WERI-Rb-1 (cell line): ENCODE measurements around the gene FADS1.
A peak's percentile ranks its signal among the peaks of the same experiment; 100 is the strongest.

Experiments used
- DNase-seq: peaks from one replicate; pipeline ENCODE4 v3.0.0-alpha.2; 2020
- H3K27ac ChIP-seq: fragments of 250-450 bp; sonication (Bioruptor Pico); 2 replicates; pipeline ENCODE4 v1.5.1; 2020; ENCODE audit warnings: mild to moderate bottlenecking, moderate library complexity
- H3K27me3 ChIP-seq: fragments of 250-450 bp; sonication (Bioruptor Pico); 2 replicates; pipeline ENCODE4 v1.5.1; 2021; ENCODE audit warnings: mild to moderate bottlenecking, low read depth, moderate library complexity; ENCODE audit not compliant: insufficient read depth, severe bottlenecking
- H3K36me3 ChIP-seq: fragments of 250-450 bp; sonication (Bioruptor Pico); 2 replicates; pipeline ENCODE4 v1.5.1; 2020; ENCODE audit warnings: mild to moderate bottlenecking, moderate library complexity
- H3K4me3 ChIP-seq: 2 replicates; pipeline ENCODE4 v1.5.1; 2011; ENCODE audit warnings: low read depth, mild to moderate bottlenecking, control low read depth, low read length
- H3K9me3 ChIP-seq: fragments of 250-450 bp; sonication (Bioruptor Pico); 2 replicates; pipeline ENCODE4 v1.5.1; 2021; ENCODE audit warnings: mild to moderate bottlenecking, moderate library complexity; ENCODE audit not compliant: severe bottlenecking
- TF ChIP-seq, protein P1 (sequence below): IDR thresholded peaks from 2 replicates; pipeline ENCODE4 v1.5.1; 2011; ENCODE audit warnings: low read depth, mild to moderate bottlenecking, control low read depth, inconsistent platforms, low read length

The FADS1 gene

DNA sequence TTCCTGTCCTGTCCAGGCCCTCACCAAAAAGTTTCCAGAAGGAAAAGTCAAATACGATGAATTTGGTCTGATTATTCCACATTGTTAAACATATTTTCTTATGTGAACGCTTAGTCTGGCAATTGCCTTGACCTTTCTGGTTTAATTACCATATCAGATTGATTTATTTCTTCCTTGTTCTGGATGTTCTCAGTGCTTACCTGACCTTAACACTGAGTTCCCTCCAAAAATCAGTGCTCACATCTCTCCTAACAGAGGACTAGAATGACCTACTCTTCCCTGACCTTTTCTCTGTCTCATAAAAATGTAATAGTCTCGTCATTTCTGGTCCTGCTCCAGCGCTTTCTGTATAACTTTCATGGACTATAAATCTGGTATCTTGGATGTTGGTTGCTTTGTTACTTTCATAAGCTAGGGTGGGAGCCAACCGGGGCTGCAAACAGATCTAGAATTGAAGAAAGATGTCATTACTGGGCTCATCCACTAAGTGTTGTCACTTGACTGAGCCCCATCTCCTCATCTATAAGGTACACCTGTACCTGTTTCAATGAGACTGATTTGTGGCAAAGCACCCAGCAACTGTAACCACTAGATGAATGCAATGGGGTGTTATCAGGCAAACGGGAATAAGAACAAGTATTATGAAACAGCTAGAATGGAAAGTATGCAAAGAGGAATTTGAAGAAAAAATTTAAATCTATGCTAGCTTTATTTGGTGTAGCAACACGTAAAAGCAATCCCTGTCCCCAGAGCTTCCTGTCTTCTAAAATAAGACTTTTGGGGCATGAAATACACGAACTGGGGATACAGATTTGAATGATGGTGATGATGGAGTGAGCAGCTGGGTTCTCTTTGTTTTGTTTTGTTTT is 13.7 kb upstream of the FADS1 start:
- Histone ChIP-seq H3K27me3 (no peaks in the 10 kb centered on the region), H3K27ac (no peak overlapping the region; the same call in 1 of the 2 replicates), H3K4me3 (peak overlapping the region; percentile 70), H3K36me3 (peaks cover 44% of the 10 kb centered on the region), H3K9me3 (no peaks in the 10 kb centered on the region)
- no peak for DNase-seq
- TF ChIP-seq, protein P1, sequence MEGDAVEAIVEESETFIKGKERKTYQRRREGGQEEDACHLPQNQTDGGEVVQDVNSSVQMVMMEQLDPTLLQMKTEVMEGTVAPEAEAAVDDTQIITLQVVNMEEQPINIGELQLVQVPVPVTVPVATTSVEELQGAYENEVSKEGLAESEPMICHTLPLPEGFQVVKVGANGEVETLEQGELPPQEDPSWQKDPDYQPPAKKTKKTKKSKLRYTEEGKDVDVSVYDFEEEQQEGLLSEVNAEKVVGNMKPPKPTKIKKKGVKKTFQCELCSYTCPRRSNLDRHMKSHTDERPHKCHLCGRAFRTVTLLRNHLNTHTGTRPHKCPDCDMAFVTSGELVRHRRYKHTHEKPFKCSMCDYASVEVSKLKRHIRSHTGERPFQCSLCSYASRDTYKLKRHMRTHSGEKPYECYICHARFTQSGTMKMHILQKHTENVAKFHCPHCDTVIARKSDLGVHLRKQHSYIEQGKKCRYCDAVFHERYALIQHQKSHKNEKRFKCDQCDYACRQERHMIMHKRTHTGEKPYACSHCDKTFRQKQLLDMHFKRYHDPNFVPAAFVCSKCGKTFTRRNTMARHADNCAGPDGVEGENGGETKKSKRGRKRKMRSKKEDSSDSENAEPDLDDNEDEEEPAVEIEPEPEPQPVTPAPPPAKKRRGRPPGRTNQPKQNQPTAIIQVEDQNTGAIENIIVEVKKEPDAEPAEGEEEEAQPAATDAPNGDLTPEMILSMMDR: no peak

DNA sequence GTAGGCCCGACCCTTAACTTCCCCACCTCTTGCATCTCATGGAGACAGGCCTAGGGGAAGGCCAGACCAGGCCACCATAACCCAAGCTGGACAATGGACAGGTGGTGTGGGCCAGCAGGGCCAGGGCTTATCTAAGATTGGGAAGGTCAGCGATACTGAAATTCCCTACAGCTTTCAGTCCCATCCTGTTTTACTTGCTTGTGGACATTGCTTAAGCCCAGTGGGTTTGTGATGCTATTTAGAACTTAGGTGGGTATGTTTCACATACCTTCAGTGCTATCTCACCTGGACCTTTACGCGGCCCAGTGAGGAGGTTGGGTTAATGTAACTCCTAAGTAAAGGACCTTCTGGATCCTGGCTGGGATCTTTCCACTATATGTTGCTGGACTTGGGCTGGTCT is 13.0 kb upstream of the FADS1 start:
- Histone ChIP-seq H3K4me3 (peak overlapping the region; percentile 70), H3K36me3 (peaks cover 44% of the 10 kb centered on the region), H3K9me3 (no peaks in the 10 kb centered on the region), H3K27ac (peak overlapping the region; percentile 96), H3K27me3 (no peaks in the 10 kb centered on the region)
- DNase-seq: peak; percentile 32
- TF ChIP-seq, protein P1: no peak

DNA sequence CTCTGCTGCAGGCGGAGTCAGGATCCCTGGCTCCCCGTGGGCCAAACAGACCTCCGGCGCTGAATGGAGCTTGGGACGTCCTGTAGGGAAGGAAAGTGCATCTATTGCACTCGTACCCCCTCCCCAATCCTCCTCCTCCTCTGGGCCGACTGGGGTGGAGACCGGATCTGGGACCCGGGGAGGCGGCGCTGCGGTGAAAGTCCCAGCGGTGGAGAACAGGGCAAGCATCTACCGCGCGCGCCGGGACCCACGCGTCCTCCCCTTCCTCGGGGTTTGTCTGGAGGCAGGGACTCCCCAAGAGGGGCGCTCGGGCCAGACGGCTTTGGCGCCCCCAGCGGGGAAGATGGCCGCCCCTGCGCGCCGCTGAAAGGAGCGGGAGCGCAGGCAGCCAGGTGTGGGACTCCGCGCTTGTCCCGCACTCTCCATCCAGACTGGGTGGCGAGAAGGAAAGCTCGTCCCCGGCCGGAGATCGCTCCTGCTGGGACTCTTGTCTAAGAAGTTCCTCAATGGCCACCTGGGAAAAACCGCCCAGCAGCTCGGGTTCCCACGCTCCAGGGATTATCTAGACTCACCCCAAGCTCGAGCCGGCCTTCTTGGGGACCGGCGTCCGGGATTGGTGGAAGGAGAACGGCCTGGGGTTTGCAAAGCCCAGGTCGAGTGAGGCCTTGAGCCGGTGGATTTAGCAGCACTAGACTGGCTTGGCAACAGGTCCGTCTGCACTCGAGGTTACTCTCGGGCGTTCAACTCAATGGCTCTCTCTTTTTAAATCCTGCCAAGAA is 12.0 kb upstream of the FADS1 start:
- H3K36me3 ChIP-seq: peaks cover 44% of the 10 kb centered on the region
- no peaks in the 10 kb centered on the region for H3K9me3 ChIP-seq
- H3K27ac ChIP-seq: peak overlapping the region; percentile 96
- peak overlapping the region; percentile 70 for H3K4me3 ChIP-seq
- no peaks in the 10 kb centered on the region for H3K27me3 ChIP-seq
- TF ChIP-seq, protein P1: peak; percentile 63
- DNase-seq: peak; percentile 81

DNA sequence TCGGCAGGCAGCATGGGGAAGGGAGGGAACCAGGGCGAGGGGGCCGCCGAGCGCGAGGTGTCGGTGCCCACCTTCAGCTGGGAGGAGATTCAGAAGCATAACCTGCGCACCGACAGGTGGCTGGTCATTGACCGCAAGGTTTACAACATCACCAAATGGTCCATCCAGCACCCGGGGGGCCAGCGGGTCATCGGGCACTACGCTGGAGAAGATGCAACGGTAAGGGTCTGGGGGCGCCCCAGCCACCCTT is 11.5 kb upstream of the FADS1 start:
- no peaks in the 10 kb centered on the region for H3K27me3 ChIP-seq
- DNase-seq: no peak
- H3K4me3 ChIP-seq: peak overlapping the region; percentile 70
- TF ChIP-seq, protein P1: no peak
- H3K36me3 ChIP-seq: peaks cover 39% of the 10 kb centered on the region
- peak overlapping the region; percentile 96 for H3K27ac ChIP-seq
- no peaks in the 10 kb centered on the region for H3K9me3 ChIP-seq

DNA sequence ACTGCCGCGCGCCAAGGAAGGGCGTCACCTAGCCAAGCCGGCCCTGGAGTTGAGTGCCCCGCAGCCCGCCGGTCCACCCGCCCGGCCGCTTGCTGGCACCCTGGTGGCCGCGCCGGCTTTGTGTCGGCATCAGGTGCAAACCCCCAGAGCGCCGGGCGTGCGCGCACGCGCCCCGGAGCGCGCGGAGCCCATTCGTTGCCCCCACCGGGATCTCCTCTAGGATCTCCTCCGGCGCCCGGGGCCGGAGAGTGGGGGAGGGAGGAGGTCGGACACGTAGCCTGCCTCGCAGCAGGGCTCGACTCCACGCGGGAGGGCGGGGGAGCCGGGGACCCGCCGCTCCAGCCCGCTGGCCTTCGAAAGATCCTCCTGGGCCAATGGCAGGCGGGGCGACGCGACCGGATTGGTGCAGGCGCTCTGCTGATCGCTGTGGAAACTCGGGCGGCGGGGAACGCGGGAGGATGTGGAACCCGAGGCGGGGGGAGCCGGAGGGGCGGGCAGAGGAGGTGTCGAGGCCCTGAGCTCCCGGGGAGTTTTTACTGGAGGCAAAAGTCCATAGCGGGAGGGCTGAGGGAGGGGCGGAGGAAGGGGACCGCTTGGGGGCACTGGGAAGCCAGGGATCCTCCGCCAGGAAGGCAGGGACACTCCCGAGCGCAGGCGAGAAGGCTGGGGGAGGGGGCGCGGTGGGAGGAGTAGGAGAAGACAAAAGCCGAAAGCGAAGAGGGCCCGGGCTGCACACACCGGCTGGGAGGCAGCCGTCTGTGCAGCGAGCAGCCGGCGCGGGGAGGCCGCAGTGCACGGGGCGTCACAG is 11.0 kb upstream of the FADS1 start, which contains the start of gene FADS2:
Gene FADS2, plus strand, starts transcription at position 730 of the 808 bp plus-strand sequence. CDS start 91 bp downstream, outside the sequence.
- peak within 1 kb of the TSS; percentile 70 for H3K4me3 ChIP-seq
- peak within 1 kb of the TSS; percentile 96 for H3K27ac ChIP-seq
- H3K9me3 ChIP-seq: no peaks in the 10 kb centered on the region
- DNase-seq: peak; percentile 99
- TF ChIP-seq, protein P1: peak; percentile 20; the same call in 1 of the 2 replicates
- peaks cover 35% of the 10 kb centered on the region for H3K36me3 ChIP-seq
- H3K27me3 ChIP-seq: no peaks in the 10 kb centered on the region
